Measurements from ENCODE around the gene ALOX5AP. TPM values are rescaled to one million over a fixed set of nuclear protein-coding genes. Genes with fewer than 3 reads are reported as not detected.

ALOX5AP gene
- total RNA-seq, 1 donor from 2014 or later = 33.6 TPM

- H3K9me3 ChIP-seq = no peaks in the 10 kb centered on the region
- H3K4me1 ChIP-seq = peaks cover 50% of the 10 kb centered on the region
- H3K27ac ChIP-seq = peak overlapping the region; percentile 71
- no peaks in the 10 kb centered on the region for H3K27me3 ChIP-seq
- intact Hi-C loops (cut with DNase I) = loop anchor here (10.0 kb wide), 2 partner anchors 125 to 335 kb away; partner anchors contain the start of gene HMGB1
- DNase-seq (ENCODE audit: extremely low spot score in 2 of 2) = no peak
- TF ChIP-seq POLR2AphosphoS5 (IDR thresholded peaks at IDR 0.05; ENCODE audit: insufficient read depth in 1 of 2, low read depth in 1 of 2) (no peak), CTCF (IDR thresholded peaks at IDR 0.05) (no peak), POLR2A (IDR thresholded peaks at IDR 0.05) (no peak)
- no peak overlapping the region for H3K4me3 ChIP-seq
- H3K36me3 ChIP-seq = no peaks in the 10 kb centered on the region
Observed at GRCh38 chr13:30800107-30800506, 64.8 kb downstream of the ALOX5AP start.

- intact Hi-C loops (cut with DNase I) = loop anchor here (10.0 kb wide), 2 partner anchors 128 to 338 kb away; partner anchors contain the start of gene HMGB1
- DNase-seq (ENCODE audit: extremely low spot score in 2 of 2) = no peak
- no peak for TF ChIP-seq CTCF (IDR thresholded peaks at IDR 0.05)
- H3K9me3 ChIP-seq = no peaks in the 10 kb centered on the region
- H3K36me3 ChIP-seq = no peaks in the 10 kb centered on the region
- peaks cover 48% of the 10 kb centered on the region for H3K4me1 ChIP-seq
- peak overlapping the region in 1 of 2 donors; percentile 44 for H3K4me3 ChIP-seq
- peak overlapping the region; percentile 57 for H3K27ac ChIP-seq
- H3K27me3 ChIP-seq = no peaks in the 10 kb centered on the region
Observed at GRCh38 chr13:30802501-30802900, 67.2 kb downstream of the ALOX5AP start.

GRCh38 chr13:30802953-30803478 lies 67.7 kb downstream of the ALOX5AP start:
- peak overlapping the region; percentile 36 to 44 for H3K4me3 ChIP-seq
- DNase-seq (ENCODE audit: extremely low spot score in 2 of 2) = no peak
- H3K9me3 ChIP-seq = no peaks in the 10 kb centered on the region
- H3K27me3 ChIP-seq = no peaks in the 10 kb centered on the region
- H3K4me1 ChIP-seq = peaks cover 49% of the 10 kb centered on the region
- TF ChIP-seq POLR2A (IDR thresholded peaks at IDR 0.05) (peak in 1 of 2 donors; percentile 10), CTCF (IDR thresholded peaks at IDR 0.05) (peak; percentile 71 to 95 (median 92)), POLR2AphosphoS5 (IDR thresholded peaks at IDR 0.05; ENCODE audit: insufficient read depth in 1 of 2, low read depth in 1 of 2) (peak; percentile 44 to 76)
- peak overlapping the region; percentile 57 for H3K27ac ChIP-seq
- intact Hi-C loops (cut with DNase I) = loop anchor here (10.0 kb wide), 2 partner anchors 128 to 338 kb away; partner anchors contain the start of gene HMGB1
- H3K36me3 ChIP-seq = no peaks in the 10 kb centered on the region

- Histone ChIP-seq H3K36me3 (no peaks in the 10 kb centered on the region), H3K4me1 (peaks cover 48% of the 10 kb centered on the region), H3K27ac (peak overlapping the region; percentile 57), H3K4me3 (peak overlapping the region; percentile 36 to 44), H3K27me3 (no peaks in the 10 kb centered on the region), H3K9me3 (no peaks in the 10 kb centered on the region)
- TF ChIP-seq POLR2A (IDR thresholded peaks at IDR 0.05) = no peak
- TF ChIP-seq POLR2AphosphoS5 (IDR thresholded peaks at IDR 0.05; ENCODE audit: insufficient read depth in 1 of 2, low read depth in 1 of 2) = no peak
- no peak for TF ChIP-seq CTCF (IDR thresholded peaks at IDR 0.05)
- no peak for DNase-seq (ENCODE audit: extremely low spot score in 2 of 2)
- intact Hi-C loops (cut with DNase I) = loop anchor here (10.0 kb wide), 2 partner anchors 129 to 339 kb away; partner anchors contain the start of gene HMGB1
Observed at GRCh38 chr13:30803749-30804148, 68.4 kb downstream of the ALOX5AP start.

- no peak overlapping the region for H3K27ac ChIP-seq
- H3K36me3 ChIP-seq = no peaks in the 10 kb centered on the region
- DNase-seq (ENCODE audit: extremely low spot score in 2 of 2) = no peak
- intact Hi-C loops (cut with DNase I) = loop anchor here (10.0 kb wide), 2 partner anchors 130 to 340 kb away; partner anchors contain the start of gene HMGB1
- peaks cover 41% of the 10 kb centered on the region for H3K4me1 ChIP-seq
- no peaks in the 10 kb centered on the region for H3K27me3 ChIP-seq
- no peaks in the 10 kb centered on the region for H3K9me3 ChIP-seq
- TF ChIP-seq POLR2AphosphoS5 (IDR thresholded peaks at IDR 0.05; ENCODE audit: insufficient read depth in 1 of 2, low read depth in 1 of 2) (no peak), POLR2A (IDR thresholded peaks at IDR 0.05) (no peak), CTCF (IDR thresholded peaks at IDR 0.05) (no peak)
- H3K4me3 ChIP-seq = no peak overlapping the region
Observed at GRCh38 chr13:30804474-30804873, 69.1 kb downstream of the ALOX5AP start.

Data from vagina (tissue), 2 donors.